ENCODE data around the gene ADGRD2. TPM values are rescaled to one million over a fixed set of nuclear protein-coding genes. Genes with fewer than 3 reads are reported as not detected.

ADGRD2 gene
- total RNA-seq, 1 experiment from 2014 or later, result not detected

DNA sequence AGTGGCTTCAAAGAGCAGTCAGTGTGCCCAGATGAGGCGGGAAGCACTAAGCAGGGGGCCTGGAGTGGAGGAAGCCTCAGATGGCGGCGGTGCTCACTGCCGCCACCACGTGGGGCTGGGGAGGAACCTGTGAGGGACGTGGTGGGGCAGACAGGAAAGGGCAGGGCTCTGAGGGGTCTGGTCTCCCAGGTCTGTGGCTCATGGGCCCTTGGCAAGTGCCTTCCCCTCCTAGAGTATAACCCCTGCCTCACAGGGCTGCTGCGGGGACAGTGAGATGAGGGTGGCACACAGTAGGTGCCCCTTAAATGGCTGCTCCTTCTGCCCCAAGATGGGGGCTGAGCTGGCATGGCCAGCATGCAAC, 30.4 kb downstream of the ADGRD2 start:
- BruUV-seq (replicated peaks), result no TSS peak
- POLR2A ChIA-PET (ENCODE audit: low non-redundant PET), result no interaction called here
- no peak overlapping the region for H3K4me3 ChIP-seq (ENCODE audit: low read depth, low read length, poor library complexity, severe bottlenecking)
- no peaks in the 10 kb centered on the region for H3K27me3 ChIP-seq (replicated peaks; ENCODE audit: insufficient read depth, low read depth, low read length, poor library complexity)
- CTCF ChIA-PET, result no interaction called here
- H3K36me3 ChIP-seq (ENCODE audit: insufficient read depth, low read length, poor library complexity, severe bottlenecking), result no peaks in the 10 kb centered on the region
- H3K9me3 ChIP-seq (ENCODE audit: low read depth, low read length, poor library complexity, severe bottlenecking), result no peaks in the 10 kb centered on the region
- intact Hi-C loops (cut with micrococcal nuclease; ENCODE audit: unreplicated experiment), result no loop called here
- no peak for TF ChIP-seq EZH2 (IDR thresholded peaks at IDR 0.05; ENCODE audit: borderline replicate concordance, low read depth, low read length, poor library complexity, severe bottlenecking)
- TF ChIP-seq, protein P1, sequence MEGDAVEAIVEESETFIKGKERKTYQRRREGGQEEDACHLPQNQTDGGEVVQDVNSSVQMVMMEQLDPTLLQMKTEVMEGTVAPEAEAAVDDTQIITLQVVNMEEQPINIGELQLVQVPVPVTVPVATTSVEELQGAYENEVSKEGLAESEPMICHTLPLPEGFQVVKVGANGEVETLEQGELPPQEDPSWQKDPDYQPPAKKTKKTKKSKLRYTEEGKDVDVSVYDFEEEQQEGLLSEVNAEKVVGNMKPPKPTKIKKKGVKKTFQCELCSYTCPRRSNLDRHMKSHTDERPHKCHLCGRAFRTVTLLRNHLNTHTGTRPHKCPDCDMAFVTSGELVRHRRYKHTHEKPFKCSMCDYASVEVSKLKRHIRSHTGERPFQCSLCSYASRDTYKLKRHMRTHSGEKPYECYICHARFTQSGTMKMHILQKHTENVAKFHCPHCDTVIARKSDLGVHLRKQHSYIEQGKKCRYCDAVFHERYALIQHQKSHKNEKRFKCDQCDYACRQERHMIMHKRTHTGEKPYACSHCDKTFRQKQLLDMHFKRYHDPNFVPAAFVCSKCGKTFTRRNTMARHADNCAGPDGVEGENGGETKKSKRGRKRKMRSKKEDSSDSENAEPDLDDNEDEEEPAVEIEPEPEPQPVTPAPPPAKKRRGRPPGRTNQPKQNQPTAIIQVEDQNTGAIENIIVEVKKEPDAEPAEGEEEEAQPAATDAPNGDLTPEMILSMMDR (conservative IDR thresholded peaks at IDR 0.05; ENCODE audit: low read depth, low read length), result peak; percentile 72
- peaks cover 18% of the 10 kb centered on the region for H3K4me1 ChIP-seq (ENCODE audit: insufficient read depth, low read length, poor library complexity, severe bottlenecking)
- peak; percentile 78 for DNase-seq (ENCODE audit: low spot score)
- no peak overlapping the region for H3K27ac ChIP-seq (ENCODE audit: low read depth, low read length, poor library complexity, severe bottlenecking)

DNA sequence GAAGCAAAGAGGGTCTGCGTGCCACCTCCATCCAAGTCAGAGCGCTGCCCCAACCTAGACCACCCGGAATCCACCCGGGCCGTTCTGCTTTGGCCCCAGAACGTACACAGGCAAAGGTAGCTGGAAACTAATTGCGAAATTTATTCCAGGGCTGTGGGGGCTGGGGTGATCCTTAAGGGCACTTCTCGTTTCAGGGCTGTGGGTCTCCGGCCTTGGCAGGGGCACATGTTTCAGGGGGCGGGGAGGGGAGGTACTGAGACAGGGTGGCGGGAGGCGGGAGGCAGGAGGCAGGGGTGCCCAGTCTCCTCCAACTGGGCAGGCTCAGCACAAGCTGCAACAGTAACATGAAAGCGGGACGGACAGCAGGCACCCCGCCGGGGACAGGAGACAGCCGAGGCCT, 30.9 kb downstream of the ADGRD2 start:
- TF ChIP-seq EZH2 (IDR thresholded peaks at IDR 0.05; ENCODE audit: borderline replicate concordance, low read depth, low read length, poor library complexity, severe bottlenecking), result no peak
- TF ChIP-seq, protein P1 (conservative IDR thresholded peaks at IDR 0.05; ENCODE audit: low read depth, low read length), result no peak
- Histone ChIP-seq H3K27ac (ENCODE audit: low read depth, low read length, poor library complexity, severe bottlenecking) (no peak overlapping the region), H3K36me3 (ENCODE audit: insufficient read depth, low read length, poor library complexity, severe bottlenecking) (no peaks in the 10 kb centered on the region), H3K4me1 (ENCODE audit: insufficient read depth, low read length, poor library complexity, severe bottlenecking) (peaks cover 13% of the 10 kb centered on the region), H3K27me3 (replicated peaks; ENCODE audit: insufficient read depth, low read depth, low read length, poor library complexity) (no peaks in the 10 kb centered on the region), H3K9me3 (ENCODE audit: low read depth, low read length, poor library complexity, severe bottlenecking) (no peaks in the 10 kb centered on the region), H3K4me3 (ENCODE audit: low read depth, low read length, poor library complexity, severe bottlenecking) (no peak overlapping the region)
- no peak for DNase-seq (ENCODE audit: low spot score)
- intact Hi-C loops (cut with micrococcal nuclease; ENCODE audit: unreplicated experiment), result no loop called here
- ChIA-PET POLR2A (ENCODE audit: low non-redundant PET) (no interaction called here), CTCF (no interaction called here)
- BruUV-seq (replicated peaks), result no TSS peak

DNA sequence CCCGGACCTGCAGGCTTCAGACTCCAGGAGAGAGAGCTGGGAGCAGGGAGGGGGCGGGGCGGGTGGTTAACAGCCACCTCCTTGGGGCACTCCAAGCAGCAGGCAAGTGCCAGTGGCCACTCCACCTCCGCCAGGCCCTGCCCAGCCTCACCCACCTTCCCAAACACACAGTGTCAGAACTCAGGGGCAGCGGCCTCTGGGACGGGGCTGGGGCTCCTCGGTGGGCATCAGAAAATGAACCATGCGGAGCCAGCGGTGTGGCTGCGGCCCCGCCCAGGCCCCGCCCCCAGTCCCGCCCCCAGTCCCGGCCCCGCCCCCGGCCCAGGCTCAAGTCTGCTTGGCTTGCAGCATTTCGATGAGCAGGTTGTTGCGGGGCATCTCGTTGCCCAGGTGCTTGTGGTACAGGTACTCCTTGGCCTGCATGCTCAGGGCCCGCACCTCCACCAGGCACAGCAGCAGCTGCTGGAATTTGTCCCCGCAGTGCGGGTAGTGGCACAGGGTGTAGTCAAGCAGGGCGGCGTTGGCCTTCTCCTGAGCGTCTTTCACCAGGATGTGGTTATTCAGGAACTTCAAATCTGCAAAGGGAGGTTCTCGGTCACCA, 32.3 kb downstream of the ADGRD2 start:
- Histone ChIP-seq H3K9me3 (ENCODE audit: low read depth, low read length, poor library complexity, severe bottlenecking) (no peaks in the 10 kb centered on the region), H3K27me3 (replicated peaks; ENCODE audit: insufficient read depth, low read depth, low read length, poor library complexity) (peaks cover 10% of the 10 kb centered on the region), H3K4me1 (ENCODE audit: insufficient read depth, low read length, poor library complexity, severe bottlenecking) (peaks cover under 1% of the 10 kb centered on the region), H3K36me3 (ENCODE audit: insufficient read depth, low read length, poor library complexity, severe bottlenecking) (no peaks in the 10 kb centered on the region), H3K4me3 (ENCODE audit: low read depth, low read length, poor library complexity, severe bottlenecking) (no peak overlapping the region), H3K27ac (ENCODE audit: low read depth, low read length, poor library complexity, severe bottlenecking) (no peak overlapping the region)
- DNase-seq (ENCODE audit: low spot score), result peak; percentile 19
- ChIA-PET CTCF (no interaction called here), POLR2A (ENCODE audit: low non-redundant PET) (no interaction called here)
- BruUV-seq (replicated peaks), result no TSS peak
- TF ChIP-seq EZH2 (IDR thresholded peaks at IDR 0.05; ENCODE audit: borderline replicate concordance, low read depth, low read length, poor library complexity, severe bottlenecking), result no peak
- TF ChIP-seq, protein P1 (conservative IDR thresholded peaks at IDR 0.05; ENCODE audit: low read depth, low read length), result no peak
- intact Hi-C loops (cut with micrococcal nuclease; ENCODE audit: unreplicated experiment), result no loop called here

Measured in A673 (cell line).